ENCODE data around the gene C11orf21.

C11orf21 gene

DNA sequence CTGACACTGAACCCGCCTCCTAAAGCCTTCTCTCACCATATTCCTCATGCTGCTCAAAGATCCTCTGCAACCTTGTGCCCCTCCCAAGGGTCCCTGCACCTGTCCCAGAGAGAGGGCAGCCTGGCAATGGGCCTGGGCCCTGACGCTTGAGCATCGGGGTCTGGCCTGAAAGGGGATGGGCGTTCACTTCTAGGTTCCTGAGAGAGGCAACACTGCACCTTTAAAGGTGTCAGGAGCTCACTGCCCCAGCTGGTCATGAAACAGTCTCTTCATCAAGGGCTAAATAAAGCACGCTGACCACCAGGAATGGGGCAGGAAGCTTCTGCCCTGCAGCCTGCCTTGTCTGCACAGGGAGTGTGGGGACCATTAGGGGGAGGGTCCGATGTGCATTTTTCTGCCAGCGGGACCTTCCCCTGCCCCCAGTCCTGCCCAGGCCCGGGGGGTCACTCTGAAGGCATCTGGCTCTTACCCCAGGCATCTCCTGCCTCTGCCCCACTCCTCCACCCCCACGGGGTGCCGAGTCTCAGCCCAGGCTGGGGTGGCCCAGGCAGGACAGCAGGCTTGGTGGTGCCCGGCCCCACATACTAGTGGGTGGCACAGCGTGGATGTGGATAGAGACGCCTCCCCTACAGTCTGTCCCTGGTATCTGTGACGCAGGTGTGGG is 3.5 kb downstream of the C11orf21 start:
- Histone ChIP-seq H3K4me1 (ENCODE audit: control insufficient read depth, insufficient read depth, low read length) (no peaks in the 10 kb centered on the region), H3K4me3 (ENCODE audit: low read depth, low read length) (no peak overlapping the region), H3K36me3 (ENCODE audit: control insufficient read depth, insufficient read depth, low read length) (no peaks in the 10 kb centered on the region), H3K27me3 (ENCODE audit: control insufficient read depth, insufficient read depth, low read length) (no peaks in the 10 kb centered on the region), H3K9me3 (ENCODE audit: control insufficient read depth, insufficient read depth, low read length) (no peaks in the 10 kb centered on the region), H3K9ac (ENCODE audit: low read depth, low read length) (no peak overlapping the region)

DNA sequence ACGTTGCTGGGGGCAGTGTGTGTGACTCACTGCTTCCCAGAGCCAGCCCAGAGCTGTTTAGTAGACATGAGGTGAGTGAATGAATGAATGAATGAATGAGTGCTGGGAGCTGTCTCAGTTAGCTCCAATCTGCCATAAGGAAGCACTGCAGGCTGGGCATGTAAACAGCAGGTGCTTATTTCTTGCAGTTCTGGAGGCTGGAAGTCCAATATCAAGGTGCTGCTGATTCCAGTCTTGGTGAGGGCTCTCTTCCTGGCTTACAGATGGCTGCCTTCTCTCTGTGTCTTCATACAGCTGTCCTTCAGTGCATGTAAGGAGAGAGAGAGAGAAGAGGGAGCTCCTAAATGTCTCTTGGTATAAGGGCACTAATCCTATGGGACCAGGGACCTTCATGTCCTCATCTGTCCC is 4.1 kb downstream of the C11orf21 start:
- H3K9me3 ChIP-seq (ENCODE audit: control insufficient read depth, insufficient read depth, low read length): no peaks in the 10 kb centered on the region
- H3K27me3 ChIP-seq (ENCODE audit: control insufficient read depth, insufficient read depth, low read length): no peaks in the 10 kb centered on the region
- no peak overlapping the region for H3K9ac ChIP-seq (ENCODE audit: low read depth, low read length)
- H3K4me1 ChIP-seq (ENCODE audit: control insufficient read depth, insufficient read depth, low read length): no peaks in the 10 kb centered on the region
- H3K4me3 ChIP-seq (ENCODE audit: low read depth, low read length): no peak overlapping the region
- H3K36me3 ChIP-seq (ENCODE audit: control insufficient read depth, insufficient read depth, low read length): no peaks in the 10 kb centered on the region

DNA sequence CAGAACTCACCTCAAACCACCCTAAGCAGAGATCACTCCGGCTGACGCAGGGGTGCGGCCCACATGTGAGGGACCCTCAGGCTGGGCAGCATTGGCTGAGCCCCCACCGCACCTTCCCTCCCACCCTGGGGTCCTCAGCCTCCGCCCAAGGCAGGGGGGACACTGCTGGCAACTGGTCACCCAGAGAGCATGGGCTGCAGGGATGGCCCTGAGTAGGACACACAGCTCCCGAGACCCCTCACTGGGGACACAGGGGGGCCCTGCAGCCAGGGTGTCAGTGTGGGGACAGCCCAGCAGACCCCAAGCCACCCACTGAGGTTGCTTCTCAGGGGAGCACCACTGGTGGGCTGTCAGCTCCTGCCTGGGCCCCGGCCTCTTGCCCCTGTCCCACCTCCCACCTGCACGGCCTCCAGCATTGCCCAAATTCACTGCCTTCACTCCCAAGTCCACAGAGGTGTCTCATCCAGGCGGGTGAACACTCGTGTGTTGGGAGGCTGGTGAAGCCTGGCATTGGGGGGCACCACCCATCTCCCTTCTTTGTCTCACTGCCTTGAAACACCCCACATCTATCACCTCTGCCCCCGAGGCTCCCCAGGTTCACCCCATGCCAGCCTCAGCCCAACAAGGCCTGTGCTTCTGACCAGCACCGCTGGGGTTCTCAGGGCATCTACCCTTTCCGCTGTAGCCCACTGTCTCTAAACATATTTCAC is 4.7 kb downstream of the C11orf21 start:
- H3K4me3 ChIP-seq (ENCODE audit: low read depth, low read length): no peak overlapping the region
- H3K36me3 ChIP-seq (ENCODE audit: control insufficient read depth, insufficient read depth, low read length): no peaks in the 10 kb centered on the region
- H3K27me3 ChIP-seq (ENCODE audit: control insufficient read depth, insufficient read depth, low read length): no peaks in the 10 kb centered on the region
- H3K9me3 ChIP-seq (ENCODE audit: control insufficient read depth, insufficient read depth, low read length): no peaks in the 10 kb centered on the region
- no peaks in the 10 kb centered on the region for H3K4me1 ChIP-seq (ENCODE audit: control insufficient read depth, insufficient read depth, low read length)
- no peak overlapping the region for H3K9ac ChIP-seq (ENCODE audit: low read depth, low read length)

DNA sequence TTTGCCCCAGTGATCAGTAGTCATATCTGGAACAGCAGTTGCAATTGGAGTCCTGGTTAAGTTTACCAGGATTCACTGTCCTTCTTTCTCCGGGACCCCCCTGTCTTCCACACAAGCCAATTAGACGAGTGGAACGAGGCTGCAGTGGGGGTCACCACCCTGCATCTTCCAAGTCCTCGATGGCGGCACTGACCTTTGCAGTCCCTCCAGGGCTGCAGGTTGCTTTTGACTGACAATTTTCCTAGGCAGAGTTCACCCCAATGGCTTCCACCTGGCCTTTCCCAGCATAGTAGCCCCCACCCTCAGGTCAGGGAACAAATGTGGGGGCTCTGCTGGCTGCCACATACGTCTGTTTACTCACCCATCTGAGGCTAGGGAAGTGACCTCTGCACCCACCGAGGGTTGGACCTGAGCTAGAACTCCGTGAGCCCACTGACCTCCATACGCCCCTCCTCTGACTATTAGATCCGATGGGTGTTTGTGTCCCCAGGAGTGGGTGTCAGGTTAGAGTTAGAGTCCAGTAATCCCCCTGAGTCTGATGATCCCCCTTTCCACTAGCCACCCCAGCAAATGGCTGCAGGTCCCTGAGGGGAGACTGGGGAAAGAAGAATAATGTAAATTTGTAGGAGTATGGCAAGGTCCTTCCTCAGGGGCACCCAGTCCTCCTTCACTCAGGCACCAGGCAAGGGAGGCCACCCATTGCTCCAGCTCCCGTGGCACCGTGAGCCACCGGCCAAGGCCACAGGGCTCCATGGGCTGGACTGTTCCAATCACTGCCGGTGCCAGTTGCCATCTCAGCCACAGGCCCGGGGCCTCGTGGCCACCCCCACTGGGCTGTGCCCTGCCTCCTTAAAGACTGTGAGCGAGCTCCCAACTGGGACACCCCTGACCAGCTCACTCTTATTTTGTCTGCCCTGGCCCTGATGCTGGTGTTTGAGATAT is 5.5 kb downstream of the C11orf21 start:
- no peaks in the 10 kb centered on the region for H3K9me3 ChIP-seq (ENCODE audit: control insufficient read depth, insufficient read depth, low read length)
- no peak overlapping the region for H3K4me3 ChIP-seq (ENCODE audit: low read depth, low read length)
- H3K27me3 ChIP-seq (ENCODE audit: control insufficient read depth, insufficient read depth, low read length): no peaks in the 10 kb centered on the region
- H3K4me1 ChIP-seq (ENCODE audit: control insufficient read depth, insufficient read depth, low read length): no peaks in the 10 kb centered on the region
- no peaks in the 10 kb centered on the region for H3K36me3 ChIP-seq (ENCODE audit: control insufficient read depth, insufficient read depth, low read length)
- H3K9ac ChIP-seq (ENCODE audit: low read depth, low read length): no peak overlapping the region

DNA sequence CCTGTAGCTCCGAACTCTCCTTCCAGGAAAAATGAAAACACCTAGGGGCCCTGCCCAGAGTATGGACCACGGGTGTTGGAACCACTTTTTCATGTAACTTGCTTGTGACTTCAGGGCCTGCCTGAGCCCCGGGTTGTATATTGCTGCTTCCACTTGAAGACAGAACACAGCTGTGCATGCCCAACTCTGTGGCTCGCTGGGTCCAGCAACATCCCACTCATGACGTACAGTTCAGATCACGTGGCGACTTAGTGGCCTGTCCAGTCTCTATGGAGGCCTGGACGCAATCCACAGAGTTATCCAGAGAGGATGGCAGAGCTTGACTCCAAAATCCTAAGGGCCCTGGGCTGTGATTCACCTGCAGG is 6.8 kb downstream of the C11orf21 start:
- no peak overlapping the region for H3K9ac ChIP-seq (ENCODE audit: low read depth, low read length)
- no peaks in the 10 kb centered on the region for H3K9me3 ChIP-seq (ENCODE audit: control insufficient read depth, insufficient read depth, low read length)
- no peaks in the 10 kb centered on the region for H3K36me3 ChIP-seq (ENCODE audit: control insufficient read depth, insufficient read depth, low read length)
- no peaks in the 10 kb centered on the region for H3K27me3 ChIP-seq (ENCODE audit: control insufficient read depth, insufficient read depth, low read length)
- no peaks in the 10 kb centered on the region for H3K4me1 ChIP-seq (ENCODE audit: control insufficient read depth, insufficient read depth, low read length)
- no peak overlapping the region for H3K4me3 ChIP-seq (ENCODE audit: low read depth, low read length)

DNA sequence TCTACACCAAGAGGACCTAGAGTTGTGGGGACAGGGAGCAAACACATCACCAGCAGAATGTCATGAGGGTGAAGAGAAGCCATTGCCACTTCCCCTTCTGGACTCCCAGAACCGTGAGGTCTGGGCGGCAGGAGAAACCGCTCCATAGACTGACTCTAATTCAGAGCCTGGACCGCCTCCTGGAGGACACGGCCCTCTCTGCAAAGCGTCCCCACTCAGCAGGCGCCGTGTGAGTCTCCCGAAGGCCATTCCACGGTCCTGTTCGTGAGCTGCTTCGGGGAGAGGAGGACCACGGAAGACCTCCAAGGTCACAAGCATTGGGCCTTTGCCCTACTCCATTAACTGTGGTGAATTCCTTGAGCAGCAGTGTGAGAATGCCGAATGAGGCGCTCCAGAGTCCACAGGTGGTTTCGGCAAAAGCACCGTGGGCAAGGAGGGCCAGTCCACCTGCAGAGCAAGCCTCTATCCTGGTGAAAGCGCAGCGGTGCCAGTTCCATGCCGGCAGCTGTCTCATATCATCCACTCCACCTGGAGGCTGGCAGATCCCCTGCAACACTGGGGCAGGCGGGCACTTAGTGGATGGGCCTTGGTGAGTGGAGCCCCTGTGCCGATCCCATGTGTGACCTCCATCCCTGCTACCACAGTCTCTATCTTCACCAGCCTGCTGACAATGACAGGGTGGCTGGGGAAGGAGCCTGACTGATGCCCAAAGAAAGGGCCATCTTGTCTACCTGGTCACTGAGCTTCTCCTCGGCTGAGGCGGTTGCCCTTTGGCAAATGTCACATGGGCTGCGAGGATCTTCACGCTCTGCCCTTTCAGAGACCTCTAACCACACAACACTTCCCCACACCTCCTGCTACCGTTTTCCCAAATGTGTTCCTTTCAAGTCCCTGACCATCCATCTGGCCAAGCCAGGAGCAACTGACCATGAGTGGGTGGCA is 7.5 kb downstream of the C11orf21 start:
- no peaks in the 10 kb centered on the region for H3K27me3 ChIP-seq (ENCODE audit: control insufficient read depth, insufficient read depth, low read length)
- no peaks in the 10 kb centered on the region for H3K4me1 ChIP-seq (ENCODE audit: control insufficient read depth, insufficient read depth, low read length)
- no peaks in the 10 kb centered on the region for H3K9me3 ChIP-seq (ENCODE audit: control insufficient read depth, insufficient read depth, low read length)
- H3K9ac ChIP-seq (ENCODE audit: low read depth, low read length): no peak overlapping the region
- H3K36me3 ChIP-seq (ENCODE audit: control insufficient read depth, insufficient read depth, low read length): no peaks in the 10 kb centered on the region
- no peak overlapping the region for H3K4me3 ChIP-seq (ENCODE audit: low read depth, low read length)

DNA sequence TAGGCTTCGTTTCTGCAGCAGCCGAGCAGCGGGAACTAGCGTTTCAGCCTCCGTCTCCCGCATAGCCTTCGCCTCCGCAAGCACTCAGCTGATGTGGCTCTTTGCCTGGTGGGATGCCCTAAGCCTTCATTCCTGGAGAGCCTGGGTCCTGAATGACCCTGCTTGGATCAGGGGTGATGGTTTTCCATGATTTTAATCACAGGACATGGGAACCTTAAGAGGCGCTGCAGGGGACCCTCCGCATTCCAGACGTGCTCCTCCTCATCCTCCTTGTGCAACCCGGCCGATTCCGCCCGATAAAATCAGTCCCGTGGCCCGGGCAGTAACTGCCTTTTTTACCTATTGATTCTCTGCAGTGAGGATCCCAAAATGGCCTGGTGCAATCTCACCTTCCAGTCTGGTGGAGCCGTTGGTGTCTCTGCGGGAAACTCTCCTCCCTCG is 8.2 kb downstream of the C11orf21 start:
- Histone ChIP-seq H3K27me3 (ENCODE audit: control insufficient read depth, insufficient read depth, low read length) (peaks cover 2% of the 10 kb centered on the region), H3K4me3 (ENCODE audit: low read depth, low read length) (no peak overlapping the region), H3K36me3 (ENCODE audit: control insufficient read depth, insufficient read depth, low read length) (no peaks in the 10 kb centered on the region), H3K9ac (ENCODE audit: low read depth, low read length) (no peak overlapping the region), H3K9me3 (ENCODE audit: control insufficient read depth, insufficient read depth, low read length) (no peaks in the 10 kb centered on the region), H3K4me1 (ENCODE audit: control insufficient read depth, insufficient read depth, low read length) (no peaks in the 10 kb centered on the region)

DNA sequence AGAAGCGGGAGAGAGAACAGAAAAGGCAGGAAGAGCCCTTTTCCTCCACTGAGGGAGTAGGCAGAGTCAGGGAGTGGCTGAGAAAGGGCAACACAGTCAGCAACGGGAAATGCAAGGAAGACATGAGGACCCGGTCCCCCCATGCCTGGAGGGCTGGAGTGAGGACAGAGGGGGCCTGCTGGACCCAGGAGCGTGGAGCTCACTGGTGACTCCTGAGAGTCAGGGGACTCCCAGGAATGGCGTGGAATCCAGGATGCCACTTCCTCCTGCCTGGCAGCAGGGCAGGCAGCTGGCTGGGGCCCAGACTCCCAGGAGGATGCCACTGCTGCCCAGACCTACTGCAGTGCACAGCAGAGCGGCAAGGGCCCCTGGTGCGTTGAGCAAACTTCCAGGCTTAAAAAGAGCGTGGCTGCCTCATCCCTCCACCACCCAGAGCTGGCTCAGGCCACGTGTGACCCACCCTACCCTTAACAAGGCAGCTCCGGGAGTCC is 11.3 kb downstream of the C11orf21 start:
- Histone ChIP-seq H3K4me1 (ENCODE audit: control insufficient read depth, insufficient read depth, low read length) (no peaks in the 10 kb centered on the region), H3K36me3 (ENCODE audit: control insufficient read depth, insufficient read depth, low read length) (no peaks in the 10 kb centered on the region), H3K4me3 (ENCODE audit: low read depth, low read length) (no peak overlapping the region), H3K27me3 (ENCODE audit: control insufficient read depth, insufficient read depth, low read length) (peaks cover 6% of the 10 kb centered on the region), H3K9ac (ENCODE audit: low read depth, low read length) (no peak overlapping the region), H3K9me3 (ENCODE audit: control insufficient read depth, insufficient read depth, low read length) (no peaks in the 10 kb centered on the region)

DNA sequence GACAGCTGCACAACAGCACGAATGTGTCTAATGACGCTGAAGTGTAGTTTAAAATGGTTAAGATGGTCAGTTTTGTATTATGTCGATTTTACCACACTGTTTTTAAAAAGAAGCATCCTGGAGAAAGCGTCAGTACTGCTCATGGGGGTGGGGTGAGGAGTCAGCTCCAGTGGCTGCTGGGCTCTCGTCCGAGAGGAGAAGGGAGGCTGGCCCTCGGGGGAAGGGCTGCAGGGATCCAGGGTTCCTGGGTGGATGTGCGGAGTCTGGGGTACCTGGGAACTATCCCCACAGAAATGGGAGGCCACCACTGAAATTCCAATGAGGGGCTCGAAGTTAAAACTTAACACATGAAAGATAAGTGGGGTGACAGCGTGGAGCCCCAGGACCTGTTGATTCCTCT is 11.9 kb downstream of the C11orf21 start:
- Histone ChIP-seq H3K36me3 (ENCODE audit: control insufficient read depth, insufficient read depth, low read length) (no peaks in the 10 kb centered on the region), H3K4me1 (ENCODE audit: control insufficient read depth, insufficient read depth, low read length) (no peaks in the 10 kb centered on the region), H3K4me3 (ENCODE audit: low read depth, low read length) (no peak overlapping the region), H3K9ac (ENCODE audit: low read depth, low read length) (no peak overlapping the region), H3K27me3 (ENCODE audit: control insufficient read depth, insufficient read depth, low read length) (peaks cover 9% of the 10 kb centered on the region), H3K9me3 (ENCODE audit: control insufficient read depth, insufficient read depth, low read length) (no peaks in the 10 kb centered on the region)

DNA sequence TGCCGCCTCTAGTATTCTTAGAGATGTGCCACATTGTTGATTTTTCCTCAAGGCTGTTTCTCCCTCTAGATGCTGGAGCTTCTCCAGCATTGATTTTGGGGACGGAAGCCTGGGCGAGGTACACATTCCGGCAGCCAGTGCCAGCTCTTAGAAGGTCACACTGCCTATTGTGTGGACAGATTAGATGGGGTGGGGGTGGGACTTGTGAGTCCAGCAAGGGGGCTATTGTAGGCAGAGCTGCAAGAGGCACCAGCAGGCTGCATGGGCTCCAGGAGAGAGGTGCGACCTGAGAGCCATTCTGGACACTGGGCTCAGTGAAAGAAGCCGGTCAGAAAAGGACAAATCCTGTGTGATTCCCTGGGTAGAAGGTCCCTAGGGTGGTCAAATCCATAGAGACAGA is 12.4 kb downstream of the C11orf21 start:
- Histone ChIP-seq H3K36me3 (ENCODE audit: control insufficient read depth, insufficient read depth, low read length) (no peaks in the 10 kb centered on the region), H3K9ac (ENCODE audit: low read depth, low read length) (no peak overlapping the region), H3K27me3 (ENCODE audit: control insufficient read depth, insufficient read depth, low read length) (peaks cover 9% of the 10 kb centered on the region), H3K4me1 (ENCODE audit: control insufficient read depth, insufficient read depth, low read length) (no peaks in the 10 kb centered on the region), H3K4me3 (ENCODE audit: low read depth, low read length) (no peak overlapping the region), H3K9me3 (ENCODE audit: control insufficient read depth, insufficient read depth, low read length) (no peaks in the 10 kb centered on the region)

DNA sequence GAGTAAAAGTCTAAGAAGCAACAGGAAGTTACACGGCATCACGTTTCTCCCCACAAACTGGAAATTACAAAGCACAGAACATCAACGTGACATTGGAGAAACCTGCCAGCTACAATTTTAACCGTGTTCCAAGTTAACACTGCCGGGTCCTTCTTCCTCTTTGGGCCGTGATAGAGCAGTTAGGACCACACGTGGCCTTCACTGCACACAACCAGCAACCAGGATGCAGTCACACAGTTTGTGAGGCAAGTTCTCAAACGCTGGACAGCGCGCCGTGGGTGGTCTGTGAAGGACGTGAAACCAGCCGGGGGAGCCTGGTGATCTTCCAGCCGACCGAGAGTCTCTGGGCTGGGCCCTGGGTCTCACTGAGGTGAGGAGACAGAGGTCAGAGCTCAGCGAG is 14.6 kb downstream of the C11orf21 start:
- no peaks in the 10 kb centered on the region for H3K9me3 ChIP-seq (ENCODE audit: control insufficient read depth, insufficient read depth, low read length)
- no peak overlapping the region for H3K4me3 ChIP-seq (ENCODE audit: low read depth, low read length)
- peaks cover 9% of the 10 kb centered on the region for H3K27me3 ChIP-seq (ENCODE audit: control insufficient read depth, insufficient read depth, low read length)
- H3K36me3 ChIP-seq (ENCODE audit: control insufficient read depth, insufficient read depth, low read length): no peaks in the 10 kb centered on the region
- H3K9ac ChIP-seq (ENCODE audit: low read depth, low read length): no peak overlapping the region
- no peaks in the 10 kb centered on the region for H3K4me1 ChIP-seq (ENCODE audit: control insufficient read depth, insufficient read depth, low read length)
